ENCODE data around the gene AFG3L2. TPM values are rescaled to one million over a fixed set of nuclear protein-coding genes. Genes with fewer than 3 reads are reported as not detected.
A peak's percentile ranks its signal among the peaks of the same experiment; 100 is the strongest.

The AFG3L2 gene
- total and polyA plus RNA-seq, 7 donors, result 31.4 to 56.6 (median 43.7) TPM

DNA sequence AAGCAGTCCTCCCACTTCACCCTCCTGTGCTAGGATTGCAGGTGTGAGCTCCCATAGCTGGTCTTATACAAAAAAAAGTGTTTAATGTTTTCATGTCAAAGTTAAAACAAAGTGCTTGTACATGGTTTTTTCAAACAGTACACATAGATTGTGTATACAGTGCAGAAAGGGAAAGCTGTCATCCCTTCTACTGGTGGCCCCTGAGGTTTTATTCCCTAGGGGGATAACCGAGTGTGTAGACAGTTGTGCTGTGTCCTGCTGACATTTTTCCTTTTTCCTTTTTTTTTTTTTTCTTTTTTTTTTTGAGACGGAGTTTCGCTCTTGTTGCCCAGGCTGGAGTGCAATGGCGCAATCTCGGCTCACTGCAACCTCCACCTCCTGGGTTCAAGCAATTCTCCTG, 58.2 kb downstream of the AFG3L2 start:
- intact Hi-C loops (cut with DNase I), result no loop called here
- WGBS, 2 donors, result 74 to 75% methylated on average over 4 to 5 of the region's 5 CpGs
- Histone ChIP-seq H3K4me3 (no peak overlapping the region), H3K27me3 (no peaks in the 10 kb centered on the region), H3K36me3 (peaks cover 0 to 37% (median 7%) of the 10 kb centered on the region in 4 donors), H3K9me3 (no peaks in the 10 kb centered on the region), H3K4me1 (peaks cover 0 to 68% (median 57%) of the 10 kb centered on the region in 4 donors), H3K27ac (peak overlapping the region; percentile 74 to 100 (median 94))
- TF ChIP-seq, protein P1, sequence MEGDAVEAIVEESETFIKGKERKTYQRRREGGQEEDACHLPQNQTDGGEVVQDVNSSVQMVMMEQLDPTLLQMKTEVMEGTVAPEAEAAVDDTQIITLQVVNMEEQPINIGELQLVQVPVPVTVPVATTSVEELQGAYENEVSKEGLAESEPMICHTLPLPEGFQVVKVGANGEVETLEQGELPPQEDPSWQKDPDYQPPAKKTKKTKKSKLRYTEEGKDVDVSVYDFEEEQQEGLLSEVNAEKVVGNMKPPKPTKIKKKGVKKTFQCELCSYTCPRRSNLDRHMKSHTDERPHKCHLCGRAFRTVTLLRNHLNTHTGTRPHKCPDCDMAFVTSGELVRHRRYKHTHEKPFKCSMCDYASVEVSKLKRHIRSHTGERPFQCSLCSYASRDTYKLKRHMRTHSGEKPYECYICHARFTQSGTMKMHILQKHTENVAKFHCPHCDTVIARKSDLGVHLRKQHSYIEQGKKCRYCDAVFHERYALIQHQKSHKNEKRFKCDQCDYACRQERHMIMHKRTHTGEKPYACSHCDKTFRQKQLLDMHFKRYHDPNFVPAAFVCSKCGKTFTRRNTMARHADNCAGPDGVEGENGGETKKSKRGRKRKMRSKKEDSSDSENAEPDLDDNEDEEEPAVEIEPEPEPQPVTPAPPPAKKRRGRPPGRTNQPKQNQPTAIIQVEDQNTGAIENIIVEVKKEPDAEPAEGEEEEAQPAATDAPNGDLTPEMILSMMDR (IDR thresholded peaks at IDR 0.05), result no peak
- TF ChIP-seq POLR2A (IDR thresholded peaks at IDR 0.05) (no peak), POLR2AphosphoS5 (IDR thresholded peaks at IDR 0.05) (no peak), EP300 (IDR thresholded peaks at IDR 0.05) (no peak)
- DNase-seq, result no peak

DNA sequence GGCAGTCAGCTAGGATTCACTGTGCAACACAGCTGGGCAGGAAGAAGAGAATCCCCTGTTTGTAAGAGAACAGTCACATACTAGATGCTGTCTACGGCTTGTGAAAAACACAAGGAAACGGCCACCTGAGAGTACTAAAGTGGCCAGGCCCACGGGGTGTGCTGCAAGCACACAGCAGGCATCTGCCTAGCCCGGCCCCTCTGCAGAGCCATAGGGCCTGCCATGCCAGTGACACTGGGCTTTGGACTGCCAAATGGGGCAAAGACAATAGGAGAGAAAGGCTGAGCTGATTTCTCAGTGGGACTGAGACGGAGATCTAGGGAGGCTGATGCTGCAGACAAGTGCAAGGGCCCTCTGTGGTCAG, 58.7 kb downstream of the AFG3L2 start:
- H3K4me3 ChIP-seq, result no peak overlapping the region
- DNase-seq, result peak; percentile 72
- peaks cover 0 to 73% (median 63%) of the 10 kb centered on the region in 4 donors for H3K4me1 ChIP-seq
- TF ChIP-seq POLR2AphosphoS5 (IDR thresholded peaks at IDR 0.05) (peak in 1 of 4 donors; percentile 11), POLR2A (IDR thresholded peaks at IDR 0.05) (no peak)
- peaks cover 0 to 38% (median 5%) of the 10 kb centered on the region in 4 donors for H3K36me3 ChIP-seq
- intact Hi-C loops (cut with DNase I), result no loop called here
- H3K9me3 ChIP-seq, result no peaks in the 10 kb centered on the region
- H3K27me3 ChIP-seq, result no peaks in the 10 kb centered on the region
- peak overlapping the region; percentile 74 to 100 (median 94) for H3K27ac ChIP-seq
- WGBS, 2 donors, result 21 to 35% methylated on average over 5 of the region's 5 CpGs

DNA sequence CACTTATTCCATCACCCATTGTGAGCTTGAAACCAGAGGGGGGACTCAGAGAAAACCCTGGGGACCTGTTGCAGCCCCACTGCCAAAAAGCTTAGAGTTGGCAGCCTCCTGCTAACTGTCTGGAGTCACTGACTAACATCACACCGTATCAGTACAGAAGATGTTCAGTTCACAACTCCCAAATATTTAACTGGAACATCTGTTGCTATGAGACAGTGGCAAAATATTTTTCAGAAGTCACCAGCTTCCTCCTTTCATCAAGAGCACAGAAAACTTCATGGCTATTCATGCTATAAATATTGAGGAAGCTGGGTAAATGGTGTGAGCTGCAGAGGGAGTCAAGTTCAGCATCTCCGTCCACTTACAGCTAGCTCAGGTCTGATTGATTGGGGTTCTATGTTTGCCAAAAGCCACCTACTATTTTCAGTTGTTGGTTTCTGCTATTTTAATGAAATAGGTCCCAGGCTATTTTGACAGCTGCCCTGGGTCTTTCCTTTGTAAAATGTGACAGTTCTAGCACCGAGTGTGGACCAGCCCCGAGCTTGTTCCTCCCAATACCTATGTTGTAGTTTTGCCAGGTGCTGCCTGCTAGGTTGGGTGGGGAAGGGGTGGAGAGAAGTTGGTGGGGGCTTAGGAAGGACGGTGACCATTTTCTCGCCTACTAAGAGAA, 59.2 kb downstream of the AFG3L2 start:
- Histone ChIP-seq H3K9me3 (no peaks in the 10 kb centered on the region), H3K4me3 (no peak overlapping the region), H3K4me1 (peaks cover 0 to 76% (median 65%) of the 10 kb centered on the region in 4 donors), H3K27ac (peak overlapping the region; percentile 74 to 100 (median 94)), H3K27me3 (no peaks in the 10 kb centered on the region), H3K36me3 (peaks cover 0 to 36% (median 2%) of the 10 kb centered on the region in 4 donors)
- TF ChIP-seq EP300 (IDR thresholded peaks at IDR 0.05) (peak in 2 of 4 donors; percentile 20 to 42), POLR2AphosphoS5 (IDR thresholded peaks at IDR 0.05) (peak in 3 of 4 donors; percentile 54 to 65 (median 58))
- TF ChIP-seq, protein P1 (IDR thresholded peaks at IDR 0.05), result no peak
- intact Hi-C loops (cut with DNase I), result no loop called here
- no peak for DNase-seq
- 29 to 33% methylated on average over 6 of the region's 6 CpGs for WGBS, 2 donors

DNA sequence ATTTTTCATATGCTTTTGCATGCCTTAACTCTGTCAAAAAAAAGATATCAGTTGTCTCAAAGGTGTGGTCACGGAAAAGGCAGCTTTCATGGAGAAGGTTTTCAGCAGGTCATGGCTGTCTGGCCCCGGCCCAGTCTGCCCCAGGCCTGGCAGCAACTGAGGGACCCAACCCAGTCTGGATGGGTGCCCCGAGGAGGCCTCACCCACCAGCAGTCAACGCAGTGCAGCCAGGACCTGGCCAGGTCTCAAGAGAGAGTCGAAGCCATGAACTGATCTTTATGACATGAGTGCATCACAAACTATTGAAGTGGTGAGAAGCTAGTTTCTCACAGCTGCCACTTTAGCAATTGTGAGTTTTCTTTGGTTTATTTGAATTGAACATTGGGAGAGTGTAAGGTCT, 61.1 kb downstream of the AFG3L2 start:
- peak; percentile 64 for DNase-seq
- Histone ChIP-seq H3K27me3 (no peaks in the 10 kb centered on the region), H3K4me1 (peaks cover 0 to 73% (median 66%) of the 10 kb centered on the region in 4 donors), H3K36me3 (peaks cover 8 to 34% (median 16%) of the 10 kb centered on the region in 4 donors), H3K9me3 (peaks cover 0 to 5% (median 1%) of the 10 kb centered on the region in 4 donors), H3K4me3 (no peak overlapping the region), H3K27ac (peak overlapping the region; percentile 74 to 100 (median 94))
- intact Hi-C loops (cut with DNase I), result no loop called here
- WGBS, 2 donors, result 29 to 51% methylated on average over 5 of the region's 5 CpGs
- TF ChIP-seq POLR2A (IDR thresholded peaks at IDR 0.05) (no peak), POLR2AphosphoS5 (IDR thresholded peaks at IDR 0.05) (no peak), EP300 (IDR thresholded peaks at IDR 0.05) (no peak)
- TF ChIP-seq, protein P1 (IDR thresholded peaks at IDR 0.05), result no peak

DNA sequence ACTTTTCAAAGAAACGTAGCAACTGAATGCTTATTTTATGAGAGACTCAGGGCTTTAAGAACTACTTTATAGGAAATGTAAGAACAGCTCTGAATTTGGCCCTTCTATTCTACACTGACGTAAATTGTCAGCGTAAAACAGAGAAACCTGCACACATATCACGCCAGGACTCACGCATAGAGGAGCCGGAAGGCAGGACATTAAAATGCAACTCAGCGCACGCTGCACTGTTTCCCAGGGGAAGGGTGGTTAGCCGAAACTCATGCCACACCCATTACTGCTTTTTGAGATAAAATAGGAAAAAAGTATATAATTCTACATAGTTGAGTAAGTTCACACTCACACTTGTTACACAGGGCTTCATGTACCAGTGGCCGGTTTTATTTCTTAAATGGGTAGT, 61.5 kb downstream of the AFG3L2 start:
- H3K9me3 ChIP-seq, result peaks cover 0 to 5% (median 1%) of the 10 kb centered on the region in 4 donors
- WGBS, 2 donors, result 66 to 82% methylated on average over 10 of the region's 10 CpGs
- DNase-seq, result peak; percentile 69
- intact Hi-C loops (cut with DNase I), result no loop called here
- H3K4me1 ChIP-seq, result peaks cover 0 to 75% (median 68%) of the 10 kb centered on the region in 4 donors
- no peaks in the 10 kb centered on the region for H3K27me3 ChIP-seq
- no peak overlapping the region for H3K4me3 ChIP-seq
- peaks cover 8 to 34% (median 17%) of the 10 kb centered on the region in 4 donors for H3K36me3 ChIP-seq
- peak overlapping the region; percentile 74 to 100 (median 94) for H3K27ac ChIP-seq
- peak in 2 of 4 donors; percentile 40 to 59 for TF ChIP-seq POLR2AphosphoS5 (IDR thresholded peaks at IDR 0.05)
- TF ChIP-seq POLR2A (IDR thresholded peaks at IDR 0.05), result no peak

All from sigmoid colon (tissue), 7 donors.